ENCODE data around the gene INTS1.

The INTS1 gene

DNA sequence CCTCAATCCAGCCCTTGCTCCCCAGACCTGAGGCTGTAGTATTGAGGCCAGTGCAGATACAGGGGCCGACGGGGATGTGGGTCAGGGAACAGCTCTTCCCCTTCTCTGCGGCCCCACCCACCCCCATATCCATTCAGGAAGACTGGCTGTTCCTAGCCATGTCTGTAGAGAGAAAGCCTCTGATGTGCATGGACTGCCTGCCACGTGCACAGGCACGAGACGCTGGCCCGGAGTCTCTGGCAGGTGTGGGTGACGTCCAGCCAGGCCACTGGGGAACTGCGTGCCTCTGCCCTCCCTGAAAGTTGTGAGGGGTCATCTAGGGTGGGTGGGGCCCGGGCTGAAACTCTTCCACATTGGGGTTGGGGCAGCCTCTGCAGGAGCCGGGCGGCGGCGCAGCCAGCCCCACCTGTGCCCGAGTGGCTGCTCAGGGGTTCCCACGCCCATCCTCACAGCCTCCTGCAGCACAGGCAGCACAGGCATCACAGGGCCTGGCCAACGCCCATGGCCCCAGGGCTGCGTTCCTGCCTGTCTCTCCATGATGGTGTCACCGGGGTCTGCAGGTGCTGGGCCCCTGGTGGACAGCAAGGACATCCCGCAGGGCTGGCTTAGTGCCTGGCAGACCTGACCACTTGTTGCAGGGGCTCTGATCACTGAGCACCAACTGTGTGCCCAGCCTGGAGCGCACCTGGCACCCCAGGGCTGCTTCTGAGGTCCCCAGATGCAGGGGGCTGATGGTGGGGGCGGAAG, 72.4 kb downstream of the INTS1 start:
- no peak overlapping the region for H3K4me3 ChIP-seq (ENCODE audit: control insufficient read depth, low read depth, low read length)
- TF ChIP-seq CTCF (conservative IDR thresholded peaks at IDR 0.05; ENCODE audit: control insufficient read depth, insufficient read depth, low read depth, low read length), result no peak
- no peak for DNase-seq (ENCODE audit: low read depth)

DNA sequence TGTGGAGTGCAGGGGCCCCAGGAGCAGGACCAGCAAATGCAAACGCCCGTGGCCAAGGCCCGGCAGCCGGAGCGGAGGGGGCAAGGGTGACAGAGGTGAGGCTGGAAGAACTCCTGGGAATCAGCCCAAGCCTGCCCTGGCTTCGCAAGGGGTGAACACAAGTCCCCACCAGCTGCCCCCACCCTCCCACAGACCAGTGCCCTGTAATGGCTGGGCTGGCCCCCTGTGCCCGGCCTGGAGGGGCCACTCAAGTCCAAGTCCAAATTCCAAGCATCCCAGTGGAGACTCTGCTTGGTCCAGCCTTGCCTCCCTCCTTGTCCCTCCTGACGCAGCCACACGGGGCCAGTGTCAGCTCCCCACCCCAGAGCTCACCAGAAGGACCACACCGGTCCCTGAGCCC, 73.0 kb downstream of the INTS1 start:
- TF ChIP-seq CTCF (conservative IDR thresholded peaks at IDR 0.05; ENCODE audit: control insufficient read depth, insufficient read depth, low read depth, low read length), result no peak
- no peak overlapping the region for H3K4me3 ChIP-seq (ENCODE audit: control insufficient read depth, low read depth, low read length)
- DNase-seq (ENCODE audit: low read depth), result no peak

- no peak overlapping the region for H3K4me3 ChIP-seq (ENCODE audit: control insufficient read depth, low read depth, low read length)
- no peak for TF ChIP-seq CTCF (conservative IDR thresholded peaks at IDR 0.05; ENCODE audit: control insufficient read depth, insufficient read depth, low read depth, low read length)
- no peak for DNase-seq (ENCODE audit: low read depth)
Observed at GRCh38 chr7:1430056-1430845, 73.9 kb downstream of the INTS1 start.

- no peak for DNase-seq (ENCODE audit: low read depth)
- H3K4me3 ChIP-seq (ENCODE audit: control insufficient read depth, low read depth, low read length), result no peak overlapping the region
- no peak for TF ChIP-seq CTCF (conservative IDR thresholded peaks at IDR 0.05; ENCODE audit: control insufficient read depth, insufficient read depth, low read depth, low read length)
Observed at GRCh38 chr7:1428941-1429501, 75.2 kb downstream of the INTS1 start.

DNA sequence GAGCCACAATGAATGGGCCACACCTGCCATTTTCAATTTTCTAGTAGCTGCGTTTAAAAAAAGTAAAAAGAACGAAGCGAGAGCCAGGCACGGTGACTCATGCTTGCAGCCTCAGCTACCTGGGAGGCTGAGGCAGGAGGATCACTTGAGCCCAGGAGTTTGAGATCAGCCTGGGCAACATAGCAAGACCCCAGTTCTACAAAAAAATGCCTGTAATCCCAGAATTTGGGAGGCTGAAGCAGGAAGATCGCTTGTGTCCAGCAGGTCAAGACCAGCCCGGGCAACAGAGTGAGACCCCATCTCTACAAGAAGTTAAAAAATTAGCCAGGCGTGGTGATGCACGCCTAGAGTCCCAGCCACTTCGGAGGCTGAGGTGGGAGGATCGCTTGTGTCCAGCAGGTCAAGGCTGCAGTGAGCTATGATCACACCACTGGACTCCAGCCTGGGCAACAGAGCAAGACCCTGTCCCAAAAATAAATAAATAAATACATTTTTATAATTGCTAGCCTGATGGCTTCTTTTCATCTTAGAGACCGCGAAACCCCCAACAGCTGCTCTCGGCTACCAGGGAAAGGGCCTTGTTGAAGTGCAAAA, 77.0 kb downstream of the INTS1 start:
- no peak overlapping the region for H3K4me3 ChIP-seq (ENCODE audit: control insufficient read depth, low read depth, low read length)
- no peak for DNase-seq (ENCODE audit: low read depth)

More for the DNA sequence above, 77.0 kb downstream of the INTS1 start:
- no peak for TF ChIP-seq CTCF (conservative IDR thresholded peaks at IDR 0.05; ENCODE audit: control insufficient read depth, insufficient read depth, low read depth, low read length)
